Loucy (cell line): Measurements from ENCODE around the gene FASTKD3.

Experiments used
- H2AFZ ChIP-seq: fragments of 200-600 bp; sonication (generic); 2 replicates; pipeline ENCODE4 v1.6.0; 2016; ENCODE audit warnings: antibody characterized with exemption, mild to moderate bottlenecking, low read length, moderate library complexity
- H3F3A ChIP-seq: fragments of 200-600 bp; 2 replicates; pipeline ENCODE4 v1.6.0; 2016; ENCODE audit warnings: antibody characterized with exemption, low read depth, mild to moderate bottlenecking
- H3K27me3 ChIP-seq: fragments of 200-600 bp; sonication (generic); 2 replicates; pipeline ENCODE4 v1.6.1; 2014; ENCODE audit warnings: low read length, mild to moderate bottlenecking; ENCODE audit not compliant: insufficient read depth, poor library complexity, severe bottlenecking
- H3K36me3 ChIP-seq: fragments of 200-600 bp; sonication (generic); 2 replicates; pipeline ENCODE4 v1.6.1; 2016; ENCODE audit warnings: low read length; ENCODE audit not compliant: insufficient read depth
- H3K4me1 ChIP-seq: fragments of 200-600 bp; sonication (generic); 2 replicates; pipeline ENCODE4 v1.5.1; 2014; ENCODE audit warnings: low read length, mild to moderate bottlenecking; ENCODE audit not compliant: insufficient read depth, poor library complexity, severe bottlenecking
- H3K4me2 ChIP-seq: fragments of 200-600 bp; sonication (generic); 2 replicates; pipeline ENCODE4 v1.6.0; 2014; ENCODE audit warnings: antibody characterized with exemption, low read length, low read depth, mild to moderate bottlenecking; ENCODE audit not compliant: poor library complexity, severe bottlenecking
- H3K4me3 ChIP-seq: fragments of 200-600 bp; sonication (generic); 2 replicates; pipeline ENCODE4 v1.5.1; 2014; ENCODE audit warnings: low read length, mild to moderate bottlenecking, mixed read lengths; ENCODE audit not compliant: poor library complexity, severe bottlenecking
- H3K79me2 ChIP-seq: fragments of 200-600 bp; sonication (generic); 2 replicates; pipeline ENCODE4 v1.6.1; 2014; ENCODE audit warnings: low read length; ENCODE audit not compliant: insufficient read depth
- H3K9ac ChIP-seq: fragments of 200-600 bp; sonication (generic); 2 replicates; pipeline ENCODE4 v1.6.0; 2014; ENCODE audit warnings: mild to moderate bottlenecking, low read depth, low read length, moderate library complexity; ENCODE audit not compliant: poor library complexity, severe bottlenecking
- H3K9me2 ChIP-seq: fragments of 200-600 bp; sonication (generic); replicated peaks from 2 replicates; pipeline ENCODE4 v1.6.1; 2016; ENCODE audit warnings: low read depth, low read length, mixed read lengths
- H3K9me3 ChIP-seq: fragments of 200-600 bp; sonication (generic); 2 replicates; pipeline ENCODE4 v1.6.1; 2014; ENCODE audit warnings: mild to moderate bottlenecking, antibody characterized with exemption, low read length, low read depth; ENCODE audit not compliant: insufficient read depth
- H4K20me1 ChIP-seq: fragments of 200-600 bp; sonication (generic); 2 replicates; pipeline ENCODE4 v1.6.0; 2014; ENCODE audit warnings: antibody characterized with exemption, low read length, mild to moderate bottlenecking; ENCODE audit not compliant: insufficient read depth, poor library complexity, severe bottlenecking
- EZH2phosphoT487 ChIP-seq: fragments of 200-600 bp; IDR thresholded peaks from 2 replicates; pipeline ENCODE4 v1.6.1; 2018; ENCODE audit warnings: antibody characterized with exemption, mild to moderate bottlenecking, moderate library complexity, borderline replicate concordance
- TF ChIP-seq, protein P1 (sequence below): fragments of 200-600 bp; sonication (generic); conservative IDR thresholded peaks from 2 replicates; pipeline ENCODE4 v1.5.1; 2014; ENCODE audit warnings: mild to moderate bottlenecking, antibody characterized with exemption, low read length

Gene FASTKD3

DNA sequence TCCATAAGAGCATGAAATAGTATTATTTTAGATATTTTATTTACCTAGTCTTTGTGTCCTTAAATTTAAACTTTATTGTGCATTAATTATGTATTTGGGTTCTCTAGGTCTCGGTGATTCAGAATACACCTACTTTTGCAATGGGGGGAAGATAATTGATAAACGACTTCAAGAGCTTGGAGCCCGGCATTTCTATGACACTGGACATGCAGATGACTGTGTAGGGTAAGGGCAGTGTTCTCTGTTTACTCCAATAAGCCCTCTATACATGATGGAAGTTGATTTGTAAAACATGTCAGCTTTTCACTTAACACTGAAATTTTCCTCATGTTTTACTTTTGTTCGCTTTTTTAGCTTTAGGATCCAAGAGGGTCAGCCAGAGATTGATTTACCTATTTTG, 6.3 kb upstream of the FASTKD3 start:
- H3K9me2 ChIP-seq, result no peaks in the 10 kb centered on the region
- H3K4me3 ChIP-seq, result no peak overlapping the region
- TF ChIP-seq EZH2phosphoT487, result no peak
- TF ChIP-seq, protein P1, sequence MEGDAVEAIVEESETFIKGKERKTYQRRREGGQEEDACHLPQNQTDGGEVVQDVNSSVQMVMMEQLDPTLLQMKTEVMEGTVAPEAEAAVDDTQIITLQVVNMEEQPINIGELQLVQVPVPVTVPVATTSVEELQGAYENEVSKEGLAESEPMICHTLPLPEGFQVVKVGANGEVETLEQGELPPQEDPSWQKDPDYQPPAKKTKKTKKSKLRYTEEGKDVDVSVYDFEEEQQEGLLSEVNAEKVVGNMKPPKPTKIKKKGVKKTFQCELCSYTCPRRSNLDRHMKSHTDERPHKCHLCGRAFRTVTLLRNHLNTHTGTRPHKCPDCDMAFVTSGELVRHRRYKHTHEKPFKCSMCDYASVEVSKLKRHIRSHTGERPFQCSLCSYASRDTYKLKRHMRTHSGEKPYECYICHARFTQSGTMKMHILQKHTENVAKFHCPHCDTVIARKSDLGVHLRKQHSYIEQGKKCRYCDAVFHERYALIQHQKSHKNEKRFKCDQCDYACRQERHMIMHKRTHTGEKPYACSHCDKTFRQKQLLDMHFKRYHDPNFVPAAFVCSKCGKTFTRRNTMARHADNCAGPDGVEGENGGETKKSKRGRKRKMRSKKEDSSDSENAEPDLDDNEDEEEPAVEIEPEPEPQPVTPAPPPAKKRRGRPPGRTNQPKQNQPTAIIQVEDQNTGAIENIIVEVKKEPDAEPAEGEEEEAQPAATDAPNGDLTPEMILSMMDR, result no peak
- no peak overlapping the region for H3K9ac ChIP-seq
- H3K27me3 ChIP-seq, result no peaks in the 10 kb centered on the region
- no peaks in the 10 kb centered on the region for H3F3A ChIP-seq
- peaks cover 34% of the 10 kb centered on the region for H3K4me1 ChIP-seq
- peaks cover 47% of the 10 kb centered on the region for H3K36me3 ChIP-seq
- peaks cover 65% of the 10 kb centered on the region for H3K79me2 ChIP-seq
- H3K4me2 ChIP-seq, result no peak overlapping the region
- no peak overlapping the region for H2AFZ ChIP-seq
- no peaks in the 10 kb centered on the region for H3K9me3 ChIP-seq
- H4K20me1 ChIP-seq, result peaks cover 37% of the 10 kb centered on the region

GRCh38 chr5:7874639-7875038, 5.8 kb upstream of the FASTKD3 start:
- Histone ChIP-seq H3K4me3 (no peak overlapping the region), H4K20me1 (peaks cover 42% of the 10 kb centered on the region), H2AFZ (no peak overlapping the region), H3K27me3 (no peaks in the 10 kb centered on the region), H3K4me1 (peaks cover 35% of the 10 kb centered on the region), H3K9me3 (no peaks in the 10 kb centered on the region), H3K9me2 (no peaks in the 10 kb centered on the region), H3K9ac (no peak overlapping the region), H3K79me2 (peaks cover 65% of the 10 kb centered on the region), H3F3A (no peaks in the 10 kb centered on the region), H3K4me2 (no peak overlapping the region), H3K36me3 (peaks cover 42% of the 10 kb centered on the region)
- TF ChIP-seq, protein P1, result no peak
- no peak for TF ChIP-seq EZH2phosphoT487

GRCh38 chr5:7873216-7873615, 4.4 kb upstream of the FASTKD3 start:
- Histone ChIP-seq H3K4me3 (no peak overlapping the region), H3K4me2 (peak overlapping the region; percentile 97), H2AFZ (no peak overlapping the region), H3K4me1 (peaks cover 35% of the 10 kb centered on the region), H3K27me3 (peaks cover 4% of the 10 kb centered on the region), H3K9me3 (no peaks in the 10 kb centered on the region), H3F3A (no peaks in the 10 kb centered on the region), H3K79me2 (peaks cover 75% of the 10 kb centered on the region), H3K36me3 (peaks cover 30% of the 10 kb centered on the region), H3K9ac (no peak overlapping the region), H4K20me1 (peaks cover 48% of the 10 kb centered on the region), H3K9me2 (no peaks in the 10 kb centered on the region)
- no peak for TF ChIP-seq EZH2phosphoT487
- TF ChIP-seq, protein P1, result no peak
